GM12875 (cell line): ENCODE data around the gene SEMA5A.

ENCODE experiments used
- H3K4me3 ChIP-seq: one replicate; pipeline ENCODE4 v1.5.1; 2011; ENCODE audit warnings: low read depth, low read length, control low read depth
- TF ChIP-seq, protein P1 (sequence below): IDR thresholded peaks from 2 replicates; pipeline ENCODE4 v1.5.1; 2011; ENCODE audit warnings: low read depth, mild to moderate bottlenecking, control low read depth, inconsistent platforms, low read length, moderate library complexity, borderline replicate concordance; ENCODE audit not compliant: insufficient read depth

Gene SEMA5A

DNA sequence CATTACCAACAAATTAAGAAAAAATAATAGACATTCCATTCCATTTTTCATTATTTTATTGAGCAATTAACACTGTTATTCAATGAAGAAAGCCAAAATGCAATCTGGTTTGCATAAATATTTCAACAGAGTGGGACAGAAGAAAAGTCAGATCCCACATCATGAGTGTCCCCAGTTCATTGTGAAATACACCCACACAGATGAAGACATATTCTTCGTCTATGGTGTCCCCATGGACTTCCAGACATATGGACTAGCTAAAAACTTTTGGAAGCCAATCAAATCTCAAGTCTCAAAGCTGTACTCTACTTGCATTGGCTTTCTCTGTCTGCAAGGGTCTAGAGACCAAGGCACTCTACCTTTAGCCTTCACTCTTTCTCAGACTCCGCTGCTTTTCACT, 194.3 kb downstream of the SEMA5A start:
- TF ChIP-seq, protein P1, sequence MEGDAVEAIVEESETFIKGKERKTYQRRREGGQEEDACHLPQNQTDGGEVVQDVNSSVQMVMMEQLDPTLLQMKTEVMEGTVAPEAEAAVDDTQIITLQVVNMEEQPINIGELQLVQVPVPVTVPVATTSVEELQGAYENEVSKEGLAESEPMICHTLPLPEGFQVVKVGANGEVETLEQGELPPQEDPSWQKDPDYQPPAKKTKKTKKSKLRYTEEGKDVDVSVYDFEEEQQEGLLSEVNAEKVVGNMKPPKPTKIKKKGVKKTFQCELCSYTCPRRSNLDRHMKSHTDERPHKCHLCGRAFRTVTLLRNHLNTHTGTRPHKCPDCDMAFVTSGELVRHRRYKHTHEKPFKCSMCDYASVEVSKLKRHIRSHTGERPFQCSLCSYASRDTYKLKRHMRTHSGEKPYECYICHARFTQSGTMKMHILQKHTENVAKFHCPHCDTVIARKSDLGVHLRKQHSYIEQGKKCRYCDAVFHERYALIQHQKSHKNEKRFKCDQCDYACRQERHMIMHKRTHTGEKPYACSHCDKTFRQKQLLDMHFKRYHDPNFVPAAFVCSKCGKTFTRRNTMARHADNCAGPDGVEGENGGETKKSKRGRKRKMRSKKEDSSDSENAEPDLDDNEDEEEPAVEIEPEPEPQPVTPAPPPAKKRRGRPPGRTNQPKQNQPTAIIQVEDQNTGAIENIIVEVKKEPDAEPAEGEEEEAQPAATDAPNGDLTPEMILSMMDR = no peak
- H3K4me3 ChIP-seq = no peak overlapping the region

DNA sequence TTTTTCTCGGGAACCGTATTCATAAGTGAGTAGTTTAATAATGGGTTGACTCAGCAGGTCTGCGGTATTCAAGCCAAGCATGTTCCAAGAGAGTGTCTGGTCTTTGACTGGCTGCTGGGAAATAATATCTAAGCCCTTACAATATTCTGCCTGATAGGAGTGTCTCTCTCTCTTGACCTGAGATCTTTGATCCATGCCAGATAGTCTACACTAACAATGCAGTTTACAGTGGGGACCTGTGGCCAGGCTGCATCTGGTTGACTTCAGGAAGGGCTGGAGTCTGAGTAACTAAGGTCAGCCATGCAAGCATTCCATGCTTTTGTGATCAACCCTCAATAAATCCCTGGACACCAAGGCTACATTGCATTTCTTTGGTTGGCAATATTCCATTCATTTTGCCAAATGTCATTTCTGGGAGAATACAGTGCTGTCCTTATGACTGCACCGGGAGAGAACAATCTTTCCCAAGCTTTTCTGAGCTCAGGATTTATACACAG, 195.5 kb downstream of the SEMA5A start:
- no peak overlapping the region for H3K4me3 ChIP-seq
- TF ChIP-seq, protein P1 = no peak

DNA sequence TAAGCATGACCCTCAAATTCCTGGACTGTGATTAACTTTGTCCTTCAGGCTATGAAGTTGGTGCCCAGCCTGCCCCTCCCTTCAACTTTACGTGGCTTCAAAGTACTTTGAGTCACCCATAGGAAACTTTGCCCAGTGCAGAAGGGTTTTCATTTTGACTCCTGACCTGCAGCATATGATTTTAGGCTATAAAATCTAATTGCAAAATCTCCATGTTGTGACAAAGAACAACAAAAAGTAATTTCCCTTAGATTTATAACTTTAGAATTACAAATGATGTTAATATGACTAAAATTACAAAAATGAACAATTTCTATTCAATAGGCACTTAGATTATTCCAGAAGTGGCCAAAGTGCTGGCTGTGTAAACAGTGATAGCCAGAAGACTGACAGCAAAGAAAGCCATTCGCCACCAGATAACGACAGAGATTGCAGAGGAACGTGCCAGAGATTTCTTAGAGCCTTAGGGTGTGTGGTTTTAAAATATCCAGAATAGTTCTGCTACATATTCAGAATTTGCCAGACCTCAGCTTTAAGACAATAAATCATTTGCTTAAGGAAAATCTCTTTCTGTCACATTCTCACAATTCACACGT, 197.4 kb downstream of the SEMA5A start:
- H3K4me3 ChIP-seq = no peak overlapping the region
- TF ChIP-seq, protein P1 = no peak

DNA sequence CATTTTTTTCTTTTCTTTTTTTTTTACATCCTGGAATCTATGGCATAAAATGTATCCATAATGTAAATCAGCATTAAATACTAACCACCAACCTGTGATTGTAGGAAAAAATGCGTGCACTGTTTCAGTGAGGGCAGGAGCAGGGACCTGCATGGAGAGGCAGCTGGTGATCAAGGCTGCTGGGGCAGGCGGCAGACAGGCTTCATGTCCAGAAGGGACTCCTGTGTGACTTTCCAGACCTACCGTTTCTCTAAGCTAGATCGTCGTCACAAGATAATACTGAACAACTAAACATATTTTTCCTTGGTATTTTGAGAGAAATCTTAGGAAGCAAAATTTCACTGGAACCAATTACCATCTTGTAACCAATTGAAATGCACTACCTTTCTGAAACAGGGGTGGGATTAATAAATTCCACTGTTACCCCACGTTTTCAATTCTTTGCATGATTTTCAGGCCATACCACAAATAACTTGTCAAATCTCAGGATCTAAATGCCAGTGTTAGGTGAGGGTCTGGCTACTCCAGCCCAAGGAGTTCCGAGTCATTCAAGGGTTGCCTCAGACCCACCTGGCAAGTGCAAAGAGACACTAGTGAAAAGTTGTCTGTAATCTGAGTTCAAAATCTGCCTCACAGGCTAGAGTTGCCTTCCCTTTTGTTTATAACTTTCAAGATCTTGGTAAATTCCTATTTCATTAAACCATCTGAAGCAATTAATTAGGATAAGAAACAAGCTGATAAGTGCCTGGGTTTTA, 198.2 kb downstream of the SEMA5A start:
- TF ChIP-seq, protein P1 = no peak

DNA sequence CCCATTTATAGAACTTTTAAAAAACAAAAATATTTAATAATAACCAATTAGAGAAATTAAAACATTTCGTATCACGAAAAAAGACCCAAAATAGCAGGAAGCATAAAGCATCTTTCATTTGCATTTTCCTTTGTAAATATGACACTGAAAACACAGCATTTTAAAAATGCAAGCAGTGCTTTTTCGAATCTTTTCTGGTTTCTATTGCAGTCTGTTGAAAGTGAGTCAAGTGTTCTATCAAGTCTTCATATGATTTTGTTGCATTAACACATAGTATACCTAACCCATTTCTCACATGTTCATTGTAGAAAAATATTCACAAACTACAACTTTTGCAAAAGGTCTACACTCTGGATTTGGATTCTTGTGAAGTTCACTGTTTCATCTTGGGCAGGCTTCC, 198.8 kb downstream of the SEMA5A start:
- TF ChIP-seq, protein P1 = no peak

More for the DNA sequence above, 198.2 kb downstream of the SEMA5A start:
- H3K4me3 ChIP-seq = no peak overlapping the region

DNA sequence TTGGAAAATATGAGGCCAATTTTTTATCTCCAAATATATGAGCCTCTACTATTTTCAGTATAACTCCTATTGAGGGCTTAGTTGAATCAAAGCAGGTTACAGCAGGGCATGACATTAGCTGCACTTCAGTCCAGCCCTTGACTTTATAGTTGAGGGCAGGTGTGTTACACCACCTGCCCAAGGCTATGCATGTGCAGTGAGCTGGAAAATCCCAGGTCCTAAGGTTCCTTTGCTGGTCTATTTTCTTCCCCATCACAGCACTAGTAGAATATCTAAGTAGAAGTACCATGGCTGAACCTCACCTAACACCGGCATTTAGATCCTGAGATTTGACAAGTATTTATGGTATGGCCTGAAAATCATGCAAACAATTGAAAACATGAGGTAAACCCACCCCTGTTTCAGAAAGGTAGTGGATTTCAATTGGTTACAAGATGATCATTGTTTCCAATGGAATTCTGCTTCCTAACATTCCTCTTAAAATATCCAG, 201.1 kb downstream of the SEMA5A start:
- TF ChIP-seq, protein P1 = no peak

More for the DNA sequence above, 198.8 kb downstream of the SEMA5A start:
- H3K4me3 ChIP-seq = no peak overlapping the region

More for the DNA sequence above, 201.1 kb downstream of the SEMA5A start:
- no peak overlapping the region for H3K4me3 ChIP-seq
